Measurements from ENCODE around the gene SYNDIG1L.

GRCh38 chr14:74429991-74430390 lies 4.0 kb upstream of the SYNDIG1L start:
- no peak for TF ChIP-seq CTCF (IDR thresholded peaks at IDR 0.05; ENCODE audit: low read length)
- no peak for TF ChIP-seq EZH2 (optimal IDR thresholded peaks at IDR 0.05; ENCODE audit: low read depth, low read length)
- no peak for TF ChIP-seq EZH2phosphoT487 (IDR thresholded peaks at IDR 0.05; ENCODE audit: low read length)
